Esophagus muscularis mucosa (tissue), 4 donors: Measurements from ENCODE around the gene VIL1. TPM values are rescaled to one million over a fixed set of nuclear protein-coding genes. Genes with fewer than 3 reads are reported as not detected.

ENCODE experiments used
- DNase-seq: peaks from one replicate; pipeline ENCODE4 v3.0.0-alpha.2; 2017; ENCODE audit errors: extremely low spot score
- H3K27ac ChIP-seq, 4 donors: fragments of 200-600 bp; sonication (generic); replicated peaks in 1 of 4; 1 replicate in 3 of 4; 2 replicates in 1 of 4; pipeline ENCODE4 v1.5.1; 2016 to 2019; ENCODE audit warnings: mild to moderate bottlenecking in 1 of 4
- H3K27me3 ChIP-seq, 4 donors: fragments of 200-600 bp; sonication (generic); one replicate each; pipeline versions ENCODE4 v1.5.1 to v1.6.0; 2016 to 2019
- H3K36me3 ChIP-seq, 4 donors: fragments of 200-600 bp; sonication (generic); one replicate each; pipeline ENCODE4 v1.5.1; 2016 to 2019
- H3K4me1 ChIP-seq, 4 donors: fragments of 200-600 bp; sonication (generic); one replicate each; pipeline ENCODE4 v1.5.1; 2016 to 2019
- H3K4me3 ChIP-seq, 4 donors: fragments of 200-600 bp; sonication (generic); 1 replicate in 2 of 4; 2 replicates in 2 of 4; pipeline ENCODE4 v1.5.1; 2016 to 2019; ENCODE audit warnings: mild to moderate bottlenecking in 4 of 4, moderate library complexity in 1 of 4
- H3K9me3 ChIP-seq, 4 donors: fragments of 200-600 bp; sonication (generic); 1 replicate in 3 of 4; 2 replicates in 1 of 4; pipeline ENCODE4 v1.5.1; 2016 to 2019
- EP300 ChIP-seq: sonication (generic); formaldehyde crosslinking; IDR thresholded peaks from one replicate; pipeline ENCODE4 v1.6.1; 2017; ENCODE audit warnings: antibody characterized with exemption
- POLR2A ChIP-seq: fragments of 450-650 bp; IDR thresholded peaks from one replicate; pipeline ENCODE4 v1.6.1; 2017; ENCODE audit warnings: antibody characterized with exemption, moderate library complexity, mild to moderate bottlenecking, low read depth
- POLR2AphosphoS5 ChIP-seq, 2 donors: sonication (generic); formaldehyde crosslinking; IDR thresholded peaks; one replicate each; pipeline ENCODE4 v1.6.1; 2017; ENCODE audit warnings: antibody characterized with exemption in 2 of 2
- WGBS: methylation state at CpG from one replicate; pipeline ENCODE4 v1.1.5; 2018; 5-methylcytosine and 5-hydroxymethylcytosine counted together
- intact Hi-C: fragments of 100-400 bp; cut with DNase I; formaldehyde crosslinking; loops from one replicate; pipeline ENCODE4 v1.15.1; 2023
- total RNA-seq, 4 donors: library from RNA; depleted of rRNA; stranded (reverse); fragments of >200 nt; gene quantifications; one replicate each; pipeline versions ENCODE4 v1.1.0 to v1.2.1, GENCODE V29; 2016
- TF ChIP-seq, protein P1 (sequence below), 3 experiments: fragments of 200-600 bp in 2 of 3; fragments of 450-650 bp in 1 of 3; sonication (generic) in 2 of 3; IDR thresholded peaks; one replicate each; pipeline ENCODE4 v1.5.1; 2017 to 2019; ENCODE audit warnings: antibody characterized with exemption in 3 of 3, mild to moderate bottlenecking in 2 of 3, moderate library complexity in 1 of 3

Gene VIL1
- total RNA-seq, 4 donors from 2014 or later: 0.86 TPM; not detected in 3

DNA sequence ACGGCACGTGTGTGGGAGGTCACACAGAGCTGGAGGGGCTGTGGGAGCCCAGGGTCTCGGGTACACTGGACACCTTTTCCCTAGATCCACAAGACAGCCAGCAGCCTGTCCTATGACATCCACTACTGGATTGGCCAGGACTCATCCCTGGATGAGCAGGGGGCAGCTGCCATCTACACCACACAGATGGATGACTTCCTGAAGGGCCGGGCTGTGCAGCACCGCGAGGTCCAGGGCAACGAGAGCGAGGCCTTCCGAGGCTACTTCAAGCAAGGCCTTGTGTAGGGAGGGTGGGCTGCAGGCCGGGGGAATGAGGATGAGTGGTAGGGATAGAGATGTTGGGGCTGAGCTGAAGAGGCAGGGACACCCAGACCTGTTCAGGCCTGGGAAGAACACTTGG is 6.6 kb downstream of the VIL1 start:
- Histone ChIP-seq H3K4me1 (no peaks in the 10 kb centered on the region), H3K4me3 (no peak overlapping the region), H3K27ac (no peak overlapping the region), H3K36me3 (no peaks in the 10 kb centered on the region), H3K27me3 (peaks cover 0 to 3% (median 0%) of the 10 kb centered on the region in 4 donors), H3K9me3 (no peaks in the 10 kb centered on the region)
- 84% methylated on average over 9 of the region's 10 CpGs for WGBS
- intact Hi-C loops: no loop called here
- DNase-seq: no peak
- TF ChIP-seq POLR2A: no peak
- TF ChIP-seq, protein P1, sequence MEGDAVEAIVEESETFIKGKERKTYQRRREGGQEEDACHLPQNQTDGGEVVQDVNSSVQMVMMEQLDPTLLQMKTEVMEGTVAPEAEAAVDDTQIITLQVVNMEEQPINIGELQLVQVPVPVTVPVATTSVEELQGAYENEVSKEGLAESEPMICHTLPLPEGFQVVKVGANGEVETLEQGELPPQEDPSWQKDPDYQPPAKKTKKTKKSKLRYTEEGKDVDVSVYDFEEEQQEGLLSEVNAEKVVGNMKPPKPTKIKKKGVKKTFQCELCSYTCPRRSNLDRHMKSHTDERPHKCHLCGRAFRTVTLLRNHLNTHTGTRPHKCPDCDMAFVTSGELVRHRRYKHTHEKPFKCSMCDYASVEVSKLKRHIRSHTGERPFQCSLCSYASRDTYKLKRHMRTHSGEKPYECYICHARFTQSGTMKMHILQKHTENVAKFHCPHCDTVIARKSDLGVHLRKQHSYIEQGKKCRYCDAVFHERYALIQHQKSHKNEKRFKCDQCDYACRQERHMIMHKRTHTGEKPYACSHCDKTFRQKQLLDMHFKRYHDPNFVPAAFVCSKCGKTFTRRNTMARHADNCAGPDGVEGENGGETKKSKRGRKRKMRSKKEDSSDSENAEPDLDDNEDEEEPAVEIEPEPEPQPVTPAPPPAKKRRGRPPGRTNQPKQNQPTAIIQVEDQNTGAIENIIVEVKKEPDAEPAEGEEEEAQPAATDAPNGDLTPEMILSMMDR (IDR thresholded peaks at IDR 0.05): no peak
- TF ChIP-seq POLR2AphosphoS5 (IDR thresholded peaks at IDR 0.05): no peak
- TF ChIP-seq EP300: no peak

DNA sequence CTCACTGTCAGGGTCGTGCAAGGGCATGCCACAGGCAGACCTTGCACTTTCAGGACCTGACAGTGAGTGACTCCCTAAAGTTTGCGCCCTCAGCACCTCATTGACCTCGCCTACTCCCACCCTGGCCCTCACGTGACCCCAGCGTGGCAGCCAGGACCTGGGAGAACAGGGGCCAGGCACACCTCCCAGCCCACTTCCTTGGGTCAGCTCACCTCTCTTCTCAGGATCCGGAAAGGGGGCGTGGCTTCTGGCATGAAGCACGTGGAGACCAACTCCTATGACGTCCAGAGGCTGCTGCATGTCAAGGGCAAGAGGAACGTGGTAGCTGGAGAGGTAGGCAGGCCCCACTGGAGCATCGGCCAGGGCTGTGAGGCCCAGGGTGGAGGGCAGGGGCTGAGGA is 8.8 kb downstream of the VIL1 start:
- Histone ChIP-seq H3K27ac (no peak overlapping the region), H3K9me3 (no peaks in the 10 kb centered on the region), H3K4me3 (no peak overlapping the region), H3K27me3 (peaks cover 0 to 3% (median 0%) of the 10 kb centered on the region in 4 donors), H3K36me3 (no peaks in the 10 kb centered on the region), H3K4me1 (no peaks in the 10 kb centered on the region)
- 75% methylated on average over 9 of the region's 11 CpGs for WGBS
- TF ChIP-seq POLR2AphosphoS5 (IDR thresholded peaks at IDR 0.05) (no peak), POLR2A (no peak), EP300 (no peak)
- TF ChIP-seq, protein P1 (IDR thresholded peaks at IDR 0.05): no peak
- intact Hi-C loops: no loop called here
- no peak for DNase-seq

DNA sequence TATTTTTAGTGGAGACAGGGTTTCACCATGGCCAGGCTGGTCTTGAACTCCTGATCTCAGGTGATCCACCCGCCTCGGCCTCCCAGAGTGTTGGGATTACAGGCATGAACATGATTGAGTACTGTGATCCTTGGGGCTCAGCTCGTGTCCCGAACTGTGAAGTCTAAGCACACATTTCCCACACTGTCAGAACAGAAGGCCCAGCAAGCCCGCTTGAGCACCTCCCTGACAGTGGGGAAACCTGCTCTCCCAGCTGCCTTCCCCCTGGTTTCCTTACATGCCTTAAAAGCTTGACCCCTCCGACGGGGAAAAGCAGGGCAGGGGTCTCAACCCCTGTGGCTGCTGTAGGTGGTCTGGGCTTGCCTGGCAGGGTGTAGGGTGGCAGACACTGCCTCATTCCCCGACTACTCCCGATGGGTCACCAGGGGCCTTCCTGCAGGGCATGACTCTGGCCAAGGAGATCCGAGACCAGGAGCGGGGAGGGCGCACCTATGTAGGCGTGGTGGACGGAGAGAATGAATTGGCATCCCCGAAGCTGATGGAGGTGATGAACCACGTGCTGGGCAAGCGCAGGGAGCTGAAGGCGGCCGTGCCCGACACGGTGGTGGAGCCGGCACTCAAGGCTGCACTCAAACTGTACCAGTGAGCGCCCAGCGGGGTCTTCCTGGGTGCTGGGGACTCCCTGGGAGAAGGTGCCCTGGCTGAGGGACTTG is 10.1 kb downstream of the VIL1 start:
- WGBS: 92% methylated on average over 22 of the region's 24 CpGs
- intact Hi-C loops: no loop called here
- no peaks in the 10 kb centered on the region for H3K9me3 ChIP-seq
- no peak overlapping the region for H3K27ac ChIP-seq
- no peaks in the 10 kb centered on the region for H3K4me1 ChIP-seq
- H3K4me3 ChIP-seq: no peak overlapping the region
- H3K27me3 ChIP-seq: peaks cover 0 to 3% (median 0%) of the 10 kb centered on the region in 4 donors
- TF ChIP-seq, protein P1 (IDR thresholded peaks at IDR 0.05): no peak
- TF ChIP-seq POLR2AphosphoS5 (IDR thresholded peaks at IDR 0.05) (no peak), POLR2A (no peak)
- no peaks in the 10 kb centered on the region for H3K36me3 ChIP-seq
- DNase-seq: no peak

DNA sequence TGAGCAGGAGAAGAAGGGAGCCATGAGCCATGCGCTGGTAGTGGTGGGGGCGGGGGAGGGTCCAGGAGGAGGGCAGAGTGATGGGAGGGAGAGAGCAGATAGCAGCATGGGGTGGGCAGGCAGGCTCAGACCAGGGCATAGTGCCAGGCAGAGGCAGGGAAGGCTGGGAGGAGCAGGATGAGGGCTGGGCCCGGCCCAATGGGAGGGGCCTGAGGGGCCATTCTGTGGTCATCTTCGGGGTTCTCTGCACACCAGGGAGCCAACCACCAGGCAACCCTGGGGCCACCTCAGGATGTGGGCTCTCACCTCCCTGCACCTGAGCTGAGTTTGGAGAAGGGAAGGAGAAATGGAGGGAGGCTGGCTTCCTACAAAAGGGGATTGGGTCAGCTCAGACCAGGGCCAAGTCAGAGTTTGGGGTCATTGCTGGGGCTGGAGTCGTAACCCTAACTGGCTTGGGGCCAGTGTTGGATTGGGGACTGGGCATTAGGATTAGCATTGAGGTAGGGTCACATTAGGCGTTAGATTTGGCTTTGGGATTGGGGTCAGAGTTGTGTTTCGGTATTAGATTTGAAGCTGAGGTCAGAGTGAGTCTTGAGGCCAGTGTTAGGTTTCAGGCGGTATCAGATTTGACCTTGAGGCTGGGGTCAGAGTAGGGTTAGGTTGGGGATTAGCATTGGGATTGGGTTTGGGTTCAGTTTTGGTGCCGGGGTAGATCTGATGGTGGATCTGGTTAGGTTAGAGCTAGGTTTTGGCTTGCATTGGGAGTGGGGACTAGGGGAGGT is 11.2 kb downstream of the VIL1 start:
- no peak overlapping the region for H3K27ac ChIP-seq
- peaks cover 0 to 3% (median 0%) of the 10 kb centered on the region in 4 donors for H3K27me3 ChIP-seq
- intact Hi-C loops: no loop called here
- WGBS: 73% methylated on average over 9 of the region's 9 CpGs
- no peaks in the 10 kb centered on the region for H3K4me1 ChIP-seq
- H3K4me3 ChIP-seq: no peak overlapping the region
- H3K36me3 ChIP-seq: no peaks in the 10 kb centered on the region
- DNase-seq: no peak
- no peak for TF ChIP-seq POLR2AphosphoS5 (IDR thresholded peaks at IDR 0.05)
- TF ChIP-seq, protein P1 (IDR thresholded peaks at IDR 0.05): no peak
- TF ChIP-seq EP300: no peak
- no peak for TF ChIP-seq POLR2A
- no peaks in the 10 kb centered on the region for H3K9me3 ChIP-seq
